HG03354 (cell line): Measurements from ENCODE around the gene MTMR12.
"Not testable (repeated sequence)": the region's sequence is repeated elsewhere in the genome, so short reads cannot be mapped to it uniquely, and the experiment has no call there.

Source experiments
- ATAC-seq: cut with Tn5 transposase; IDR thresholded peaks from one replicate; pipeline ENCODE4 v1.9.1; 2021; ENCODE audit warnings: mild to moderate bottlenecking; ENCODE audit not compliant: unreplicated experiment, poor library complexity, severe bottlenecking

Gene MTMR12

DNA sequence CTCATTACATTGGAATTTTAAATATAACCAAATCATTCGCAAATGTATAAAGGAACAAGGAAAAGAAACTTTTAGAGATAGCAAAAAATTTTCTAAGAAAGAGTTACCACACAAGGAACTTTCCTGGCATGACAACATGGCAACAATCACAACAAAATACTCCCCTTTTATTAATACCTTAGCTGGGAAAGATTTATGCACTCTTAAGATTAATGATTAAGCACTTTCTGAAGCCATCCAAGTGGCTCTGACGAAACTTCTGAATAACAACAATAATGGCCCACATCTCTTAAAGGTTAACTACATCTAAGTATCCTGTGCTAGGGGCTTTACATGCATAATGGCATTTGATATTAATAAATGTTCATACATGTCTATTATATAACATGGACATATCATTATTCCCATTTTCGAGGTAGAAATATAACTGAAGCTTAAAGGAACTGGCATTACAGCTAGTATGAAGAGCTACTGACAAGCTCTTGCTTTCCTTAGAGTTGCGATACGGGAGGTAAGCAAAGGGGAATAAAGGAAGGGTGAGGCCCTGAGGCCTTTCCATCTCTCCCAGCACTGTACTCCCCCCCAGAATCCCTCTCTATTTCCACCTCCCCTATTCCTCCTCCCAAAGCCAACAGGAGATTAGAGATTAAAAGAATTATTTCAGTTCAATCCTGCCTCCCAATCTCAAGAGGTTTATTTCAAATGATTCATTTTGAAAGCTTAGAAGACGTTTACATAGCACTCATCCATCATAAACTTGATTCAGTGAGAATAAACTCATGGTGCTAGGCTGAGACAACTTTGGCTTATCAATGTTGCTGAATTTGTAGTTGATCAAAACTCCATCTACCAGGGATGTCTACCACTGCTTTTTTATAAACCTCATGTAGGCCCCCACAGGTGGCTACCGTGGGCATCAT lies 9.6 kb downstream of the MTMR12 start:
- no peak for ATAC-seq

DNA sequence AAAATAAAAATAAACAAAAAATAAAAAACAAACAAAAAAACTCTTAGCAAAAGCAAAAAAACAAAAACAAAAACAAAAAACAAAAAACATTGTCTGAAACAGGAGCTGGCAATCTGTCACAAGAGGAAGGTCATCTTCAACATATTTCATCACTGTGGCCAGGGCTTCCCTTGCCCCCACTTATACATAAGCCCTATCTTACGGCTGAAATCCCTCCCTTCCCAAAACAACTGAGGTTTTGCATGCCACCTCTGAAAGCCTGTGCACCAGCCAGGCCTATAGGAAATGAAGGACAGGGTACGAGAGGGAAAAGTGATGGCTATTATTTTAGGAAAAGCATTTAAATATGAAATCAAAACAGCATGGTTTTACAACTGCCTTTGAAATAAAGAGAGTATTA lies 10.8 kb downstream of the MTMR12 start:
- ATAC-seq = no peak

DNA sequence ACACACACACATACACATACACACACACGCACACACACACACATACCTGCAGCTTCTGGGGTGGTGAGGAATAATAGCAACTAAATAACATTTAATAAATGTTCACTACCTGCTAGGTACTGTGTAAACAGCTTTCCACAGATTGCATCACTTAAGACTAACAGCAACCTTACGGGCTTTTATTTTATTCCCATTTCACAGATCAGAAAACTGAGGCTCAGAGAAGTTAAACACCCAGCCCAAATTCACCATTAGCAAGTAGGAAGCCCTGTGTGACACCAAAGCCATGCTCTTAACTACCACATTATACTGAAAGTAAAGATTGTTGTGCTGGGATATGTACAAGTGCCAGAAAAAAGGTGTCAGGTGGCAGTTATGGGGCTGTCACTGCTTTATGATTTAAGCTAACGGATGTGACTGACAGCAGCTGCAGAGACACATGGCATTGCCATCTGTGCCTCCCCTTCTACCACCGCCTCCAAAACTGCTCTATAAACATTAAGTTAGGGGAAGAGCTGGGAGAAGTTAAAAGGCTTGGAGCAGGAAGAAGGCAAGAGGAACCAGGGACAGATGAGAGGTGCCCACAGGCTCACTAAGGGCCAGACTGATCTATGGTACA lies 13.6 kb downstream of the MTMR12 start:
- ATAC-seq = no peak

DNA sequence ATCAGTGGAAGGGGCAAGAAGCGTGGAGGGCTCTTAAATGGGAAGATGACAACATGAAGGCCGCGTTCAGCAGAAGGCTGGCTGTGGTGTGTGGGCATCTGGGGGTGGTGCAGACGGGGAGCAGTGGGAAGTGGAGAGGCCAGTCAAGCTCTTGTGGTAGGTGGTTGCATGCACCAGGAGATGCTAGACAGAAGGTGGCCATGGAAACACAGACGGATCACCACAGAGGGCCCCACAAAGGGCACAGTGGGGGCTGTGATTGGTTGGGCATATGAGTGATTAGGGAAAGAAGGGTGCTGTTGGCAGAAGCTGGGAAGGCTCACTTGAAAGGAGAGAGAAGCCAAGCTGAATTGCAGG lies 14.7 kb downstream of the MTMR12 start:
- peak; percentile 84 for ATAC-seq

DNA sequence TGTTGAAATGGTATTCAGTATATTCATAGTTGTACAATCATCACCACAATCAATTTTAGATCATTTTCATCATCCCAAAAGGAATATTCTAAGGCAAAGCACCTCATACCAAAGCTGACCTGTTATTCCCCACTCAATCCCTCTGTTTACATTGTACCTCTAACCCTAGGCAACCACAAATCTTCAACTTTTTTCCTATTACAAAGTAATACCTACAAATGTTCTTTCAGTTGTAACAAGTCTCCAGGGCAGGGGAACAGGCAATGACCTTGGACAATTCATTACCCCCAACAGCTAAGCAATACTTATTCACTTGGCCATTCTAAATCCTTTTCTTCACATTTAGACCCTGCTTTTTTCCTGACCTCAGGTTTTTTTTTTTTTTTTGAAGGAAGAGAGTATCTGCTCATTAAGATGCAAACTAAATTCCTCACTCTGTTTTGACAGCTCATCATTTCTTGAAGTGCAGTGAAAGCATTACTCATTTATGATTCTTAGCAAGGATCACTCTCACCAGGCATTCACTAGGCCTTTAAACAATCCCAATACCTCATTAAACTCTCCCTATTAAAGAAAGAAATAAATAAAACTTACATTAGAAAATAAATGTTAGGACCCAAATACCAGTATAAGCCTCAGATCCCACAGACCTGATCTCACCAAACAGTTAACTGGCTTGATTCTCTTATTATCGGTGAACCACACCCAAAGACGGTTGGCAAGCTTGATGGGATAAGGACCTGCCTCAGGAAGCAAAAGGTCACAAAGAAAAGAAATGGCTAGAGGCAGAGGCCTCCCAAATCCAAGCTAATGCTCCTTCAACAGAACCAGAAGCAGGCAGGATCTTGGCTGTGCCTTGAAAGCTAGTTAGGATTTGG lies 15.3 kb downstream of the MTMR12 start:
- no peak for ATAC-seq

DNA sequence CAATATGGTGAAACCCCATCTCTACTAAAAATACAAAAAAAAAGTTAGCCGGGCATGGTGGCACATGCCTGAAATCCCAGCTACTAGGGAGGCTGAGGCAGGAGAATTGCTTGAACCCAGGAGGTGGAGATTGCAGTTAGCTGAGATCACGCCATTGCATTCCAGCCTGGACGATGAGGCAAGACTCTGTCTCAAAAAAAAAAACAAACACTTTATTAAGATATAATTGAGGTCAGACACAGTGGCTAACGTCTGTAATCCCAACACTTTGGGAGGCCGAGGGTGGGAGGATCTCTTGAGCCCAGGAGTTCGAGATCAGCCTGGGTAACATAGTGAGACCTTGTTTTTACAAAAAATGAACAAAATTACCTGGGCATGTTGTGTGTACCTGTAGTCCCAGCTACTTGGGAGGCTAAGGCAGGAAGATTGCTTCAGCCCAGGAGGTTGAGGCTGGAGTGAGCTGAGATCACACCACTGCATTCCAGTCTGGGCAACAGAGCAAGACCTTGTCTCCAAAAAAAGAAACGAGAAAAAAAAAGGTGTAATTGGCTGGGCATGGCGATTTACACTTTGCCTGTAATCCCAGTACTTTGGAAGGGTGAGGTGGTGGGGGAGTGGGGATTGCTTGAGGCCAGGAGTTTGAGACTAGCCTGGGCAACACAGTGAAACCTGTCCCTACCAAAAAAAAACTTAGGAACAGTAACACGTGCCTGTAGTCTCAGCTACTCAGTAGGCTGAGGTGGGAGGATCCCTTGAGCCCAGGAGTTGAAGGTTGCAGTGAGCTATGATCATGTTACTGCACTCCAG lies 16.6 kb downstream of the MTMR12 start:
- not testable (repeated sequence) for ATAC-seq

- no peak for ATAC-seq
Measured at GRCh38 chr5:32291591-32291990, 21.1 kb downstream of the MTMR12 start.

- peak; percentile 81 for ATAC-seq
Measured at GRCh38 chr5:32290922-32291321, 21.8 kb downstream of the MTMR12 start.

DNA sequence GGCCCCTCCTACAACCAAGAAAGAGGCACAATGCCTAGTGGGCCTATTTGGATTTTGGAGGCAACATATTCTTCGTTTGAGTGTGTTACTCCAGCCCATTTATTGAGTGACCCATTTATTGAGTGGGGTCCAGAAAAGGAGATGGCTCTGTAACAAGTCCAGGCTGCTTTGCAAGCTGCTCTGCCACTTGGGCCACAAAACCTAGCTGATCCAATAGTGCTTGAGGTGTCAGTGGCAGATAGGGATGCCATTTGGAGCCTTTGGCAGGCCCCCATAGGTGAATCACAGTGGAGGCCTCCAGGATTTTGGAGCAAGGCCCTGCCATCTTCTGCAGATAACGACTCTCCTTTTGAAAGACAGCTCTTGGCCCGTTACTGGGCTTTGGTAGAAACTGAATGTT lies 22.2 kb downstream of the MTMR12 start:
- not testable (repeated sequence) for ATAC-seq

GRCh38 chr5:32289986-32290385 lies 22.8 kb downstream of the MTMR12 start:
- ATAC-seq = not testable (repeated sequence)

- not testable (repeated sequence) for ATAC-seq
Measured at GRCh38 chr5:32288135-32288534, 24.6 kb downstream of the MTMR12 start.

DNA sequence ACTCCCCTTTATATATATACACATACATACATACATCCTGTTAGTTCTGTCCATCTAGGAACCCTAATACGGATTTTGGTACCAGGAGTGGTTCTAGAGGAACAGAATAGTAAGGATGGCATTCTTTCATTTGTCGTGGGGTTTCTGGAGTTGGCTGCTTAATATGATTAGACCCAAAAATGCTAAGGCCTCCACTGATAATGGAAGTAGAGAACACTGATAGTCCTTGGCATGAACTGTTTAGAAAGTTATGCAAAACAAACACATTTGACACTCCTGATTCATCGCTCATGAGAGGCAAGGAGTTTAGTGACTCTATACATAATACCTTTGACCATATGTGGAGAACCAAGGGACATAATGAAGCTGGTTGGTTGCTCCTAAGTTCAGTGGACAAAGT lies 25.2 kb downstream of the MTMR12 start:
- not testable (repeated sequence) for ATAC-seq

DNA sequence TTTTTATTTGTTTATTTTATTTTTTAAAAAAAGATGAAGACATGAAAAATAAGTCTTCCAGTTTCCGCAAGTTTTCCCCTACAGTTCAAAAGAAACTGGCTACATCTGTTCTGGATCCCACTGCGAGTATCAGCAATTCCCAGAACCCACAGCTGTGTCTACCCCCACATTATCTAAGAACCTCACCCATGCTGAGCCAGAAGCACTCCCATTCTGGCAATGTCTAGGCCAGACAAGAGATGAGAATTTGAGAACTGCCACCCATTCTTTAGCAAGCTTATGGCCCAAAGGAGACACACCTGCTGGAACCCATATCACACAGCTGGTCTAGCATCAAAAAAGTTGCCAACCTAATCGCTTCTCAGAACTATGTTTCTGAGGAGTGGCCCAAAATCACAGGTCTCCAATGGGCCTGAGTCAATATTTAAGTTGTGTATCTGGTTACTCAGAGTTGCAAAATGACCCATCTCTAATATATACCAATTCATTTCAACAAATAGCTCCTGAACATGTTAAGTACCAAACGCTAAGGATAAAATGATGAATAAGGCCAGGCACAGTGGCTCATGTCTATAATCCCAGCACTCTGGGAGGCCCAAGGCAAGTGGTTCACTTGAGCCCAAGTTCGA lies 27.1 kb downstream of the MTMR12 start:
- no peak for ATAC-seq

- peak; percentile 38 for ATAC-seq
Measured at GRCh38 chr5:32283539-32284377, 29.0 kb downstream of the MTMR12 start.

DNA sequence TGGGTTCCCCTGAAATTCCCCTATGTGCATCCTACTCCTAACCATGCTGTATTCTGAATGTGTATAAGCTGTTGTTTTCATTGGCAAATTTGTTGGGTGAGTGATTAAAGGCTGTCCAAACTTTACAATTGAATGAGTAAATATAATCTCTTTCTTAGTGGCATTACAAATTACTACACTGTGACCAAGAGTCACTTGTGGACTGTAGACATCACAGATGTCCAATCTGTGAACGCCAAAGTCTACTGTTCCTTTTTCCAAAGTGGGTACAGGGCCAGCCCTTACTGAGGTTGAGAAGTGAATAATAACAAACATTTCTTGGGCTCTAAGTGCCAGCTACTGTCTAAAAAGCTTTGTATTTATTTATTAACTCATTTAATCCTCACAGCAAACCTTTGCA lies 29.7 kb downstream of the MTMR12 start:
- no peak for ATAC-seq

GRCh38 chr5:32282633-32283032 lies 30.1 kb downstream of the MTMR12 start:
- no peak for ATAC-seq

DNA sequence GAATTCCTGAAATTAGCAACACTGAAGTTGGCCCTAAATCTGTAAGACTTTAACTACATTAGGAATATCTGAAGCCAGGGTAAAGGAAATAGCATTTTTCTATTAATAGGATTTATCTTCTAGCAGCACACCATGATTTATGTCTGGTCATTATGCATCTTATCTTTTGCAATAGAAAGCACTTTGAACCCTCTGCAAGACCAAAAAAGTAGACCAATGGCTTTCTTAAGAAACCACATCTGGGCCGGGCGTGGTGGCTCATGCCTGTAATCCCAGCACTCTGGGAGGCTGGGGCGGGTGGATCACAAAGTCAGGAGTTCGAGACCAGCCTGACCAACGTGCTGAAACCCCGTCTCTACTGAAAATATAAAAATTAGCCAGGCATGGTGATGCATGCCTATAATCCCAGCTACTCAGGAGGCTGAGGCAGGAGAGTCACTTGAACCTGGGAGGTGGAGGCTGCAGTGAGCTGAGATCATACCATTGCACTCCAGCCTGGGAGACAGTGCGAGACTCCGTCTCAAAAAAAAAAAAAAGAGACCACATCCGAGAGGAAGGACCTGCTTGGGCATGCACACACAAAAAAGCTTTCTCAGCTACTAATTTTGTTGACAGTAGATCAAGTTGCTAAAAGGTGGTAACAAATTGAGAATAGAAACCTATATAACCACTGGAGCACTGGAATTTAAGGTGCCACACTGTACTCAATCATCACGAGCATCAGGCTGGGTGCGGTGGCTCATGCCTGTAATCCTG lies 31.2 kb downstream of the MTMR12 start:
- ATAC-seq = not testable (repeated sequence)
